ENCODE data around the gene MRPL37. TPM values are rescaled to one million over a fixed set of nuclear protein-coding genes. Genes with fewer than 3 reads are reported as not detected.
A peak's percentile ranks its signal among the peaks of the same experiment; 100 is the strongest.

The MRPL37 gene
- total RNA-seq, 6 experiments from 2014 or later = 56.2 to 108 (median 73.4) TPM

DNA sequence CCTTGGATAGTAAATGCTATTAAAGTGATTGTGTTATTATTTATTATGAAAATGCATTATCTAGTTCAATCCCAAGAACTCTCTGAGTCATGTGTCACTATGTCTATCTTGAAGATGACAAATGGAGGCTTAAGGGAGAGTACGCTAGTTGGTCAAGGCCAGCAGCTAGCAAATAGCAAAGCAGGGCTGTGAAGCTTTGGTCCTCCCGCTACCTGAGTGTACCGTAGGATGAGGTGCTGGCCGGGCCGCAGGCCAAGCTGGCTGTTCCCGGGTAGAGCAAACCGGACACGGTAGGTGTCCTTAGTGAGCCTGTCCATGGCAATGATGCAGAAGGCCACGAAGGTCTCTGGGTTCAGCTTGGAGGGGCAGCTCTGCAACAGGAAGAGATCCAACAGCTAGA lies 9.4 kb upstream of the MRPL37 start:
- DNase-seq (no peak), ATAC-seq (no peak)
- 93% methylated on average over 3 of the region's 9 CpGs for WGBS (ENCODE audit: insufficient coverage, low coverage, low lambda C conversion rate, missing lambda C conversion rate)
- peaks cover 0 to 7% (median under 1%) of the 10 kb centered on the region in 4 donors for H3K36me3 ChIP-seq
- H3K4me3 ChIP-seq = no peak overlapping the region
- no peaks in the 10 kb centered on the region for H3K27me3 ChIP-seq
- no peaks in the 10 kb centered on the region for H3K4me1 ChIP-seq
- H3K9me3 ChIP-seq = no peaks in the 10 kb centered on the region
- no peak overlapping the region for H3K27ac ChIP-seq
- TF ChIP-seq, protein P1, sequence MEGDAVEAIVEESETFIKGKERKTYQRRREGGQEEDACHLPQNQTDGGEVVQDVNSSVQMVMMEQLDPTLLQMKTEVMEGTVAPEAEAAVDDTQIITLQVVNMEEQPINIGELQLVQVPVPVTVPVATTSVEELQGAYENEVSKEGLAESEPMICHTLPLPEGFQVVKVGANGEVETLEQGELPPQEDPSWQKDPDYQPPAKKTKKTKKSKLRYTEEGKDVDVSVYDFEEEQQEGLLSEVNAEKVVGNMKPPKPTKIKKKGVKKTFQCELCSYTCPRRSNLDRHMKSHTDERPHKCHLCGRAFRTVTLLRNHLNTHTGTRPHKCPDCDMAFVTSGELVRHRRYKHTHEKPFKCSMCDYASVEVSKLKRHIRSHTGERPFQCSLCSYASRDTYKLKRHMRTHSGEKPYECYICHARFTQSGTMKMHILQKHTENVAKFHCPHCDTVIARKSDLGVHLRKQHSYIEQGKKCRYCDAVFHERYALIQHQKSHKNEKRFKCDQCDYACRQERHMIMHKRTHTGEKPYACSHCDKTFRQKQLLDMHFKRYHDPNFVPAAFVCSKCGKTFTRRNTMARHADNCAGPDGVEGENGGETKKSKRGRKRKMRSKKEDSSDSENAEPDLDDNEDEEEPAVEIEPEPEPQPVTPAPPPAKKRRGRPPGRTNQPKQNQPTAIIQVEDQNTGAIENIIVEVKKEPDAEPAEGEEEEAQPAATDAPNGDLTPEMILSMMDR (IDR thresholded peaks at IDR 0.05) = no peak
- no peak for TF ChIP-seq POLR2A (IDR thresholded peaks at IDR 0.05)
- intact Hi-C loops (cut with DNase I) = no loop called here

DNA sequence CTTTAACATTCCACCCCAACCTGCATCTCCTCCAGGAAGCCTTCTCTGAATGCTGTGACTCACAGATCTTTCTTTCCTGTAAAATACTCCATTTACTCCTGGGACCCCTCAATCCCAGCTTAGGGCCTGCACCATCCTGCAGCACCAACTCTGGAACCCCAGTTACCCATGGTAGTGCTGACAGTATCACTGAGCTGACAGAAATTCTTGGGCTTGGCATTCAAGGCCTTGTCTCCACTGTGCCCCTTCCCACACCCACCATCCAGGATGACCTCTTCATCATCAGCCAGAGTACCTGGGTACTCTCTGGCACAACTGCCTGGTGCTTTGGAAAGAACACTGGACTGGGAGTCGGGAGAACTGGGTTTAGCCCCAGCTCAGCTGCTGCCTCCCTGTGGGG lies 8.4 kb upstream of the MRPL37 start:
- no peaks in the 10 kb centered on the region for H3K4me1 ChIP-seq
- intact Hi-C loops (cut with DNase I) = no loop called here
- DNase-seq (no peak), ATAC-seq (no peak)
- H3K9me3 ChIP-seq = no peaks in the 10 kb centered on the region
- peaks cover 0 to 12% (median under 1%) of the 10 kb centered on the region in 4 donors for H3K36me3 ChIP-seq
- TF ChIP-seq, protein P1 (IDR thresholded peaks at IDR 0.05) = no peak
- TF ChIP-seq POLR2A (IDR thresholded peaks at IDR 0.05) = no peak
- WGBS (ENCODE audit: insufficient coverage, low coverage, low lambda C conversion rate, missing lambda C conversion rate) = 100% methylated on average over 1 of the region's 1 CpG
- no peaks in the 10 kb centered on the region for H3K27me3 ChIP-seq
- no peak overlapping the region for H3K27ac ChIP-seq
- H3K4me3 ChIP-seq = no peak overlapping the region

DNA sequence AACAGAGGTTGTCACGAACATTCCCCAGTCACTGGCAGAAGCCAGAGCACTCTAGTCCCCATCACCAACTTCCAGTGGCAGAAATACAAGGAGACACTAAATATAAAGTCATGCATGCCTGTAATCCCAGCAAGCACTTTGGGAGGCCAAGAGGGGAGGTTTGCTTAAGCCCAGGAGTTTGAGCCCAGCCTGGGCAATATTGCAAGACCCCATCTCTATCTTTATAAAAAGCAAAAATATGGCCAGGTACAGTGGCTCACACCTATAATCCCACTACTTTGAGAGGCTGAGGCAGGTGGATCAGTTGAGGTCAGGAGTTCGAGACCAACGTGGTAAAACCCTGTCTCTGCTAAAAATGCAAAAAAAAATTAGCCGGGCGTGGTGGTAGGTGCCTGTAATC lies 6.5 kb upstream of the MRPL37 start:
- no peak for DNase-seq
- intact Hi-C loops (cut with DNase I) = no loop called here
- Histone ChIP-seq H3K27ac (no peak overlapping the region), H3K36me3 (peaks cover 0 to 12% (median under 1%) of the 10 kb centered on the region in 4 donors), H3K4me1 (no peaks in the 10 kb centered on the region), H3K27me3 (no peaks in the 10 kb centered on the region), H3K9me3 (no peaks in the 10 kb centered on the region), H3K4me3 (no peak overlapping the region)
- 88% methylated on average over 5 of the region's 5 CpGs for WGBS (ENCODE audit: insufficient coverage, low coverage, low lambda C conversion rate, missing lambda C conversion rate)
- ATAC-seq = no peak
- TF ChIP-seq, protein P1 (IDR thresholded peaks at IDR 0.05) = no peak
- no peak for TF ChIP-seq POLR2A (IDR thresholded peaks at IDR 0.05)

DNA sequence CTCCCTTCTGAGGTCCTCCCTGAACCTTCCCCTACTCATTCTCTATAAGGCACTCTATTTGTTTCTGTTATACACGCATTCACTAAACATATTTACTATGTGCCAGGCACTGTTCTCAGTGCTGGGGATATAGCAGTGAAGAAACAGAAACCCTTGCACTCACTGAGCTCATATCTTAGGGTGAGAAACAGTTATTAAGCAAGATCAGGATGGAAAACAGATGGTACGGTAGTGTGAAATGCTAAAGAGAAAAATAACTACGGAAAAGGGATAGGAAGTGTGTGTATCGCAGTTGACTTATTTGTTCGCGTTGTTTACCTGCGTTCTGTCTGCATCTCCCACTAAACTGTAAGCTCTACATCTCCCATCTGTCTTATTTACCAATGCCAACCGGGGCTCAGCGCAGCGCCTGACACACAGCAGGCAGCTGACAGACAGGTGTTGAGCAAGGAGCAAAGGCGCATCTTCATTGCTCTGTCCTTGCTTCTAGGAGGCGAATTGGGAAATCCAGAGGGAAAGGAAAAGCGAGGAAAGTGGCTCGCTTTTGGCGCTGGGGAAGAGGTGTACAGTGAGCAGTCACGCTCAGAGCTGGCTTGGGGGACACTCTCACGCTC lies 709 bp upstream of the MRPL37 start:
- H3K4me1 ChIP-seq = peaks cover 0 to 21% (median 8%) of the 10 kb centered on the region in 4 donors
- no peaks in the 10 kb centered on the region for H3K27me3 ChIP-seq
- peak overlapping the region in 2 of 3 donors; percentile 67 to 85 for H3K27ac ChIP-seq
- TF ChIP-seq POLR2A (IDR thresholded peaks at IDR 0.05) = no peak
- TF ChIP-seq, protein P1 (IDR thresholded peaks at IDR 0.05) = no peak
- H3K4me3 ChIP-seq = peak overlapping the region; percentile 86 to 99 (median 97)
- DNase-seq (no peak), ATAC-seq (peak; percentile 31 to 38 (median 34))
- H3K36me3 ChIP-seq = peaks cover 0 to 12% (median under 1%) of the 10 kb centered on the region in 4 donors
- intact Hi-C loops (cut with DNase I) = no loop called here
- WGBS (ENCODE audit: insufficient coverage, low coverage, low lambda C conversion rate, missing lambda C conversion rate) = 9% methylated on average over 17 of the region's 17 CpGs
- no peaks in the 10 kb centered on the region for H3K9me3 ChIP-seq

Measured in right lobe of liver (tissue), 6 donors.